Lung (tissue), 12 donors: ENCODE results near the gene RIC8B. TPM values are rescaled to one million over a fixed set of nuclear protein-coding genes. Genes with fewer than 3 reads are reported as not detected.

ENCODE experiments used
- ATAC-seq: fragments of 200-7000 bp; cut with Tn5 transposase; one replicate; pipeline ENCODE4 v1.9.1; 2020; ENCODE audit warnings: moderate number of reproducible peaks; ENCODE audit not compliant: insufficient read depth, low FRiP score
- DNase-seq, 3 donors: peaks; one replicate each; pipeline ENCODE4 v3.0.0-alpha.2; 2013 to 2017
- H3K27ac ChIP-seq, 2 donors: one replicate each; pipeline ENCODE4 v1.5.1; 2013; ENCODE audit warnings: mild to moderate bottlenecking in 2 of 2, moderate library complexity in 2 of 2, control low read depth in 1 of 2, inconsistent platforms in 1 of 2, low read depth in 1 of 2, low read length in 1 of 2
- H3K27me3 ChIP-seq, 3 donors: one replicate each; pipeline ENCODE4 v1.5.1; 2013; ENCODE audit warnings: low read length in 2 of 3; ENCODE audit not compliant: control insufficient read depth in 3 of 3, insufficient read depth in 3 of 3
- H3K36me3 ChIP-seq, 4 donors: one replicate each; pipeline ENCODE4 v1.5.1; 2013; ENCODE audit warnings: low read length in 4 of 4, mild to moderate bottlenecking in 1 of 4, moderate library complexity in 1 of 4; ENCODE audit not compliant: control insufficient read depth in 4 of 4, insufficient read depth in 4 of 4
- H3K4me1 ChIP-seq, 5 donors: one replicate each; pipeline ENCODE4 v1.5.1; 2013; ENCODE audit warnings: low read length in 5 of 5, mild to moderate bottlenecking in 2 of 5, moderate library complexity in 1 of 5; ENCODE audit not compliant: control insufficient read depth in 5 of 5, insufficient read depth in 5 of 5
- H3K4me3 ChIP-seq: one replicate; pipeline ENCODE4 v1.5.1; 2013; ENCODE audit warnings: mild to moderate bottlenecking, control low read depth, moderate library complexity
- H3K9ac ChIP-seq, 2 donors: one replicate each; pipeline ENCODE4 v1.5.1; 2013; ENCODE audit warnings: low read length in 2 of 2, control low read depth in 1 of 2; ENCODE audit not compliant: insufficient read depth in 1 of 2
- H3K9me3 ChIP-seq, 4 donors: one replicate each; pipeline ENCODE4 v1.5.1; 2013; ENCODE audit warnings: low read length in 3 of 4, mild to moderate bottlenecking in 1 of 4, moderate library complexity in 1 of 4; ENCODE audit not compliant: control insufficient read depth in 4 of 4, insufficient read depth in 3 of 4
- WGBS, 2 donors: extraction: QIAGEN DNeasy Blood & Tissue Kit; methylation state at CpG; one replicate each; pipeline ENCODE4 v1.1.7; 2013; 5-methylcytosine and 5-hydroxymethylcytosine counted together
- polyA plus RNA-seq, 2 donors: library from polyadenylated mRNA; stranded (reverse); fragments of 200-250 nt; gene quantifications; one replicate each; pipeline ENCODE4 v1.2.1, GENCODE V29; 2013
- total RNA-seq, 2 donors: library from RNA; depleted of rRNA in 1 of 2; stranded (reverse); fragments of >200 nt in 1 of 2; gene quantifications; one replicate each; pipeline ENCODE4 v1.2.1, GENCODE V29; 2014 to 2021
- TF ChIP-seq, protein P1 (sequence below): IDR thresholded peaks from 2 replicates; pipeline ENCODE4 v1.5.1; 2012; ENCODE audit warnings: mild to moderate bottlenecking; ENCODE audit errors: control extremely low read depth, extremely low read depth
- donor health status: control.
- donor health status: control.
- donor health status: Bipolar disorder and iron deficiency.
- donor health status: healthy.
- donor health status: DM: yes; HTN: yes; CAD: no.

RIC8B gene
- total and polyA plus RNA-seq, 4 donors = 3.3 to 14.4 (median 8.2) TPM

DNA sequence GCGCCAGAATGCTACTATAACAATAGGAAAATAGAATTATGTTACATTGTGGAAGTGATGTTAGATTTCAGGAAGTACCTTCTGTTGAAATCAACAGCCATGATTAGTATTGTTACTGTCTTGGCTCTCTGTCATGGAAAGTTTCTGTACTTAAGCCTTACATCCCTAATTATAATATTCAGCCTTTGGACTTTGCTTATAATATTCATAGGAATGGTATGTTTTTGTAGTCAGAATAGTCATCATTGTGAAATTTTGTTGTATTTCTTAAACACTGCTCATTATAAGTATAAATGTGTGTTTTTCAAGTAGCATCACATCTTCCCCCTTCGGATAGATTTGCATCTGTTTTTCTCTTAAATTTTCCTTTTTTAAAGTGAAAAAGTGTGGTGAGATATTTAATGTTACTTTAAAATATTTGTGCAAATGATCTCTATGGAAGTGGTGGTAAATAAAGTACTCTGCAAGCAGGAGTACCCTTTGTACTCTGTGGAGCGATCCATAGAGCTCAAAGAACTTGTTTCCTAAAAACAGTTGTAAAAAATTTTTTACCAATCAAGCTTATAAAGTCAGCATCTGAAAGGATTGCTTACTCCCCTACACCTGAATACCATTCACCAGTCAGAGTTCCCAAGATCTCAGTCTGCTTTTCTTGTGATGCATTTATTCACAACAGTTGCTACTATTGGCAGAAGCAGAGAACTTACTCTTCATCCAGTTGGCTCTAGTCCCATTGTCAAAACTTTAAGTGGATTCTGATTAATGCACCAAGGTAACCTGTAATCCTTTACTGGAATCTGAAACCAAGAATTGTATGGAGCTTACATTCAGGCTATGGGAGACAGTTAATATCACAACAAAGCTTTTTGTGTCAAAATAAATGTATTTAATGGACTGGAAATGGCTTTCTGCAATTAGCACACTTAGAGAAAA lies 87.8 kb downstream of the RIC8B start:
- no peaks in the 10 kb centered on the region for H3K27me3 ChIP-seq
- H3K4me1 ChIP-seq = peaks cover 0 to 5% (median 0%) of the 10 kb centered on the region in 5 donors
- WGBS, 2 donors = 93 to 97% methylated on average over 3 of the region's 3 CpGs
- H3K9ac ChIP-seq = no peak overlapping the region
- ATAC-seq (no peak), DNase-seq (no peak)
- H3K4me3 ChIP-seq = no peak overlapping the region
- peaks cover 0 to 12% (median 1%) of the 10 kb centered on the region in 4 donors for H3K36me3 ChIP-seq
- H3K9me3 ChIP-seq = no peaks in the 10 kb centered on the region
- TF ChIP-seq, protein P1, sequence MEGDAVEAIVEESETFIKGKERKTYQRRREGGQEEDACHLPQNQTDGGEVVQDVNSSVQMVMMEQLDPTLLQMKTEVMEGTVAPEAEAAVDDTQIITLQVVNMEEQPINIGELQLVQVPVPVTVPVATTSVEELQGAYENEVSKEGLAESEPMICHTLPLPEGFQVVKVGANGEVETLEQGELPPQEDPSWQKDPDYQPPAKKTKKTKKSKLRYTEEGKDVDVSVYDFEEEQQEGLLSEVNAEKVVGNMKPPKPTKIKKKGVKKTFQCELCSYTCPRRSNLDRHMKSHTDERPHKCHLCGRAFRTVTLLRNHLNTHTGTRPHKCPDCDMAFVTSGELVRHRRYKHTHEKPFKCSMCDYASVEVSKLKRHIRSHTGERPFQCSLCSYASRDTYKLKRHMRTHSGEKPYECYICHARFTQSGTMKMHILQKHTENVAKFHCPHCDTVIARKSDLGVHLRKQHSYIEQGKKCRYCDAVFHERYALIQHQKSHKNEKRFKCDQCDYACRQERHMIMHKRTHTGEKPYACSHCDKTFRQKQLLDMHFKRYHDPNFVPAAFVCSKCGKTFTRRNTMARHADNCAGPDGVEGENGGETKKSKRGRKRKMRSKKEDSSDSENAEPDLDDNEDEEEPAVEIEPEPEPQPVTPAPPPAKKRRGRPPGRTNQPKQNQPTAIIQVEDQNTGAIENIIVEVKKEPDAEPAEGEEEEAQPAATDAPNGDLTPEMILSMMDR = no peak
- H3K27ac ChIP-seq = no peak overlapping the region

DNA sequence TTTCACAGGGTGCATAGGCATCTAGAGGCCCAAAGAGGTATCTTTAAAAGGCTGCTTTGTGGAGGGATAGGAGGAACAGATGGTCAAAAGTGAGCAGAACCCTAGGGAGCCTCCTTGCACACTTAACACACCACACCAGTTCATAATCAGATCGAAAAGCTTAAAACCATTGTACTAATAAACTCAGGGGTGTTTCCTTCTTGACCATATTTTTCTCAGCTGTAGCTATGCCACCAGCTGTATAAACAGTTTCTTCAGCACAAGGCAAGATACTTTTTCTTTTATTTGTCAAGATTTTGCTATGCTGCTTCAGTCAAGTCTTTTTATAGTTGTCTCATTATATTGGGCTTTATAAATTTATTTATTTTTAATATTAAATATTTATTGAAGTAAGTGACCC lies 88.7 kb downstream of the RIC8B start:
- Histone ChIP-seq H3K9me3 (no peaks in the 10 kb centered on the region), H3K27ac (no peak overlapping the region), H3K36me3 (peaks cover 0 to 8% (median 1%) of the 10 kb centered on the region in 4 donors), H3K4me1 (peaks cover 0 to 8% (median 0%) of the 10 kb centered on the region in 5 donors), H3K9ac (no peak overlapping the region), H3K27me3 (no peaks in the 10 kb centered on the region), H3K4me3 (no peak overlapping the region)
- TF ChIP-seq, protein P1 = no peak
- DNase-seq (no peak), ATAC-seq (no peak)
- 78 to 90% methylated on average over 1 of the region's 1 CpG for WGBS, 2 donors

DNA sequence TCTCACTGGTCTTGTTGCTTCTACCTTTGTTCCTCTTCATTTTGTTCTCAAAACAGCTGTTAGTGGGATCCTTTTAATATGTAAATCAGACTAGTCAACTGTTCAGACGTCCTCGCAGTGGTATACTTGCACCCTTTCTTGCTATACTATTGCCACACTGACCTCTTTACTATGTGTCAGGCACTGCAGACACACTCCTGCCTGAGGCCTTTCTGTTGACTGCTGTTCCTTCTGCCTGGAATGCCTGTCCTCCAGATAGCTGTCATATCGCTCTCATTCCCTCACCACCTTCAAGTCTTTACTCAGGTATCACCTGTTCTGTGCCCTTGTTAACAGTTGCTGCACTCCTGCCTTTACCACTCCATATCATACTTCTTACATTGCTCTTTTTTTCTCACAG lies 91.2 kb downstream of the RIC8B start:
- Histone ChIP-seq H3K4me3 (no peak overlapping the region), H3K27ac (no peak overlapping the region), H3K36me3 (peaks cover 0 to 5% (median 1%) of the 10 kb centered on the region in 4 donors), H3K9ac (no peak overlapping the region), H3K4me1 (peaks cover 0 to 31% (median 2%) of the 10 kb centered on the region in 5 donors), H3K9me3 (no peaks in the 10 kb centered on the region), H3K27me3 (no peaks in the 10 kb centered on the region)
- ATAC-seq = no peak
- TF ChIP-seq, protein P1 = no peak
- DNase-seq = no peak
- WGBS, 2 donors = 87 to 90% methylated on average over 3 of the region's 3 CpGs
